NCI-H1436 treated with DMSO at 0.1 percent for 48 hours (cell line): Measurements from ENCODE around the gene AKAP8L.

Experiments used
- DNase-seq: peaks from one replicate; lab custom pipeline; 2025; lab: John Stamatoyannopoulos, UW

AKAP8L gene

GRCh38 chr19:15448778-15449619 lies 30.2 kb upstream of the AKAP8L start:
- DNase-seq: no peak

GRCh38 chr19:15448044-15448777 lies 29.4 kb upstream of the AKAP8L start:
- no peak for DNase-seq

GRCh38 chr19:15447057-15447456 lies 28.3 kb upstream of the AKAP8L start:
- DNase-seq: no peak

- DNase-seq: no peak
Measured at GRCh38 chr19:15445807-15446376, 27.1 kb upstream of the AKAP8L start.

GRCh38 chr19:15445227-15445605 lies 26.4 kb upstream of the AKAP8L start:
- DNase-seq: no peak

GRCh38 chr19:15444505-15445226 lies 25.9 kb upstream of the AKAP8L start:
- DNase-seq: no peak

- no peak for DNase-seq
Measured at GRCh38 chr19:15443838-15444237, 25.1 kb upstream of the AKAP8L start.

GRCh38 chr19:15443325-15443724 lies 24.5 kb upstream of the AKAP8L start:
- no peak for DNase-seq

- DNase-seq: no peak
Measured at GRCh38 chr19:15442142-15442920, 23.5 kb upstream of the AKAP8L start.

GRCh38 chr19:15441317-15441716 lies 22.5 kb upstream of the AKAP8L start:
- DNase-seq: no peak

- DNase-seq: no peak
Measured at GRCh38 chr19:15439821-15440641, 21.2 kb upstream of the AKAP8L start.

- DNase-seq: no peak
Measured at GRCh38 chr19:15439078-15439799, 20.5 kb upstream of the AKAP8L start.

- no peak for DNase-seq
Measured at GRCh38 chr19:15438577-15438976, 19.8 kb upstream of the AKAP8L start.

GRCh38 chr19:15438124-15438496 lies 19.3 kb upstream of the AKAP8L start:
- DNase-seq: no peak

GRCh38 chr19:15437355-15438123 lies 18.8 kb upstream of the AKAP8L start:
- DNase-seq: no peak

- no peak for DNase-seq
Measured at GRCh38 chr19:15436826-15437110, 18.0 kb upstream of the AKAP8L start.

GRCh38 chr19:15436012-15436825 lies 17.4 kb upstream of the AKAP8L start:
- DNase-seq: no peak

GRCh38 chr19:15433519-15434069 lies 14.8 kb upstream of the AKAP8L start:
- no peak for DNase-seq
